OCI-LY1 (cell line): ENCODE measurements around the gene MAP7D3.

ENCODE experiments used
- EZH2 ChIP-seq: fragments of 200-600 bp; sonication (generic), shearing (Covaris generic); IDR thresholded peaks from 2 replicates; pipeline ENCODE4 v1.8.0; 2017; ENCODE audit warnings: borderline replicate concordance, mixed run types, mild to moderate bottlenecking, antibody characterized with exemption, low read length, moderate library complexity, mixed read lengths
- TF ChIP-seq, protein P1 (sequence below): fragments of 200-600 bp; sonication (generic), shearing (Covaris generic); IDR thresholded peaks from 2 replicates; pipeline ENCODE4 v1.5.1; 2017; ENCODE audit warnings: mild to moderate bottlenecking, antibody characterized with exemption, low read length, moderate library complexity, mixed read lengths

GRCh38 chrX:136207546-136207945 lies 43.7 kb downstream of the MAP7D3 start:
- TF ChIP-seq, protein P1, sequence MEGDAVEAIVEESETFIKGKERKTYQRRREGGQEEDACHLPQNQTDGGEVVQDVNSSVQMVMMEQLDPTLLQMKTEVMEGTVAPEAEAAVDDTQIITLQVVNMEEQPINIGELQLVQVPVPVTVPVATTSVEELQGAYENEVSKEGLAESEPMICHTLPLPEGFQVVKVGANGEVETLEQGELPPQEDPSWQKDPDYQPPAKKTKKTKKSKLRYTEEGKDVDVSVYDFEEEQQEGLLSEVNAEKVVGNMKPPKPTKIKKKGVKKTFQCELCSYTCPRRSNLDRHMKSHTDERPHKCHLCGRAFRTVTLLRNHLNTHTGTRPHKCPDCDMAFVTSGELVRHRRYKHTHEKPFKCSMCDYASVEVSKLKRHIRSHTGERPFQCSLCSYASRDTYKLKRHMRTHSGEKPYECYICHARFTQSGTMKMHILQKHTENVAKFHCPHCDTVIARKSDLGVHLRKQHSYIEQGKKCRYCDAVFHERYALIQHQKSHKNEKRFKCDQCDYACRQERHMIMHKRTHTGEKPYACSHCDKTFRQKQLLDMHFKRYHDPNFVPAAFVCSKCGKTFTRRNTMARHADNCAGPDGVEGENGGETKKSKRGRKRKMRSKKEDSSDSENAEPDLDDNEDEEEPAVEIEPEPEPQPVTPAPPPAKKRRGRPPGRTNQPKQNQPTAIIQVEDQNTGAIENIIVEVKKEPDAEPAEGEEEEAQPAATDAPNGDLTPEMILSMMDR = no peak
- no peak for TF ChIP-seq EZH2
